T1000 (cell line): ENCODE measurements around the gene LCORL.
A peak's percentile ranks its signal among the peaks of the same experiment; 100 is the strongest.
"Not testable (repeated sequence)": the region's sequence is repeated elsewhere in the genome, so short reads cannot be mapped to it uniquely, and the experiment has no call there.

Experiments used
- DNase-seq: peaks from one replicate; lab custom pipeline; 2025; ENCODE audit warnings: mixed read lengths; lab: John Stamatoyannopoulos, UW

LCORL gene

DNA sequence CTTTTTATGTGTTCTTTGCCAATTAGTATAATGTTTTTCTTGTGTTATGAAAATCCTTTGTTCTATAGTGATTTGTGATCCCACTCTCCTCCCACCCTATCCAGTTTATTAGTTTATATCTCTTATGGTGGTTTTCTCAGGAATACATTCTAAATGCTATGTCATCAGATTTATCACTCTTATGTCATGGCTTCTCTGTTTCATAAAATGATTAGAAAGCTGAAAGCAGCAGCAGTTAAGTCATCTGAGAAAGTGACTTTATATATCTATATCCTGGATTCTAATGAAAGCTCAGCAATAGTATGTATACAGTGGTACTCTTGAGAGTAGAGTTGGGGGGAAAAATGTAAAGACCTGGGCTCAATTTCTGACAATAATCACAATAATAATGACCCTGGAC lies 169.6 kb downstream of the LCORL start:
- no peak for DNase-seq

DNA sequence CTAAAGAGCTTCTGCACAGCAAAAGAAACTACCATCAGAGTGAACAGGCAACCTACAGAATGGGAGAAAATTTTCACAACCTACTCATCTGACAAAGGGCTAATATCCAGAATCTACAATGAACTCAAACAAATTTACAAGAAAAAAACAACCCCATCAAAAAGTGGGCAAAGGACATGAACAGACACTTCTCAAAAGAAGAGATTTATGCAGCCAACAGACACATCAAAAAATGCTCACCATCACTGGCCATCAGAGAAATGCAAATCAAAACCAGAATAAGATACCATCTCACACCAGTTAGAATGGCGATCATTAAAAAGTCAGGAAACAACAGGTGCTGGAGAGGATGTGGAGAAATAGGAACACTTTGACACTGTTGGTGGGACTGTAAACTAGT lies 171.3 kb downstream of the LCORL start:
- DNase-seq = not testable (repeated sequence)

GRCh38 chr4:17846266-17846665 lies 175.3 kb downstream of the LCORL start:
- DNase-seq = no peak

GRCh38 chr4:17823871-17824669 lies 197.5 kb downstream of the LCORL start:
- no peak for DNase-seq

GRCh38 chr4:17817027-17817426 lies 204.5 kb downstream of the LCORL start:
- DNase-seq = no peak

DNA sequence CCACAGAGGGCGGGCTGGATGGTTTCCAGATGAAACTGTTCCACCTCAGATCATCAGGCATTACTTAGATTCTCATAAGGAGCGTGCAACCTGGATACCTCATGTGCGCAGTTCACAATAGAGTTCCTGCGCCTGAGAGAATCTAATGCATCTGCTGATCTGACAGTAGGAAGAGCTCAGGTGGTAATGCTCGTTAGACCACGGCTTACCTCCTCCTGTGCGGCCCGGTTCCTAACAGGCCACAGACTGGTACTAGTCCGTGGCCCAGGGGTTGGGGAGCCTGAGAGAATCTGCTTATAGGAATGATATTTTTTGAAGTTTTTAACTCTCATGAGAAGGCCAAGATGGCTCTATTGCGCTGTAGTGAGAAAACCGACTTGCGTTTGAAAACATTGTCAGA lies 205.4 kb downstream of the LCORL start:
- no peak for DNase-seq

DNA sequence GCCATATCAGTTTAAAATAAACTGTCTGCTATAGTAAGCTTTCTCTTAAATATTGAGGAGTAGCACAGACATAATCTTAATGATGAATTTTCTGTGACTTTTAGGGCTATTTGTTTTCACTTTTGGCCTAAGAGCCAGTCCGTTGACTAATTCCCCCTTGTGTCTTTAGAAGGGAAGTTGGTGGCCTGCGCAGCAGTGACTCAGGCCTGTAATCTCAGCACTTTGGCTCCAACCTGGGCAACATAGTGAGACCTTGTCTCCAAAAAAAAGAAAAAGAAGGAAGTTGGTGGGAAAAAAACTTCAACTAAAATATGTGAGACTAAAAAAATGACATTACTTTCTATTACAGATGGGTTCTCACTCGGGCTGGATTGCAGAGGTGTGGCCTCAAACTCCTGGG lies 207.4 kb downstream of the LCORL start:
- DNase-seq = no peak

DNA sequence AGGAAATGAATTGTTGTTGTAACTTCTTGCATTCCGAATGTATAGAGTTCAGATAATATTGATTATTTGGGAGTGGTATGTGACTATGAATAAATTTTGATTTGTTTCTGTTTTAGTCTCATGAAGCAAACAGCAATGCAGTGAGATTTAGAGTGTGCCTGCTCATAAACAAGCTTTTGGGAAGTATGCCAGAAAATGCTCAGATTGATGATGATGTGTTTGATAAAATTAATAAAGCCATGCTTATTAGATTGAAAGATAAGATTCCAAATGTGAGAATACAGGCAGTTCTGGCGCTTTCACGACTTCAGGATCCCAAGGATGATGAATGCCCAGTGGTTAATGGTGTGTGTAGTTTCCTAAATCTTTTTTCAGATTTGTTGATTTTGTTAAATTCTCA lies 208.8 kb downstream of the LCORL start:
- DNase-seq = no peak

DNA sequence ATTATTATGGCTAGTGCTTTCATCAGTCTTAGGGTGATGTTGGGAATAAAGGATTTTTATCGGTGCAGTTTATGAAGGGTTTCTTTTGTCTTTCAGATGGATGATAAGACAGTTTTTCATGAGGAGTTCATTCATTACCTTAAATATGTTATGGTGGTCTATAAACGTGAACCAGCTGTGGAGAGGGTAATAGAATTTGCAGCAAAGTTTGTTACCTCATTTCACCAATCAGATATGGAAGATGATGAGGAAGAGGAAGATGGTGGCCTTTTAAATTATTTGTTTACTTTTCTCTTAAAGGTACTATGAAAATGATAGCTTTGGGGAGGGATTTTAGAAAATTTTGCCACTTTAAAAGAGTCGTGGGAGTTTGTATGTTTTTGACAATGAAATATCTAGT lies 209.4 kb downstream of the LCORL start:
- DNase-seq = no peak

DNA sequence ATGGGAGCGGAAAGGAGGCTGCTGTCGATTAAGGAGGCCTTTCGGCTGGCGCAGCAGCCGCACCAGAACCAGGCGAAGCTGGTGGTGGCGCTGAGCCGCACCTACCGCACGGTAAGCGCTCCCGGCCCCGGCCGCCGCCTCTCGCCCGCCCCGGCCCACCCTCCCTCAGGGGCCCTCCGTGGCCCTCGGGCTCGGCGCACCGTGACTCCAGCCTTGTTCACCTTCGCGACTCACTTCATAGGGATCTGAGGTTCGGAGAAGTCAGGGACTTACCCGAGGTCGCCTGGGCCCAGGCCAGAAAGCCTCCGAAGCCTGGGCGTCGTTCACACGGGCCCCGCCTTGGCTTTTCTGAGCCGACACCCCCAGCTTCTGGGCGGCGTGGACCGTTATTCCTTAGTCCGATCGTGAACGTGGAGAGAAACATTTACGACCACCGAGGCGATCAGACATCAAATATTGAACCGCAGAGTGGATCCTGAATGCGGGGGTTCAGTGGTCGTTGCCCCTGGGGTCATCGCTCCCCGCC lies 210.4 kb downstream of the LCORL start:
- DNase-seq = no peak

DNA sequence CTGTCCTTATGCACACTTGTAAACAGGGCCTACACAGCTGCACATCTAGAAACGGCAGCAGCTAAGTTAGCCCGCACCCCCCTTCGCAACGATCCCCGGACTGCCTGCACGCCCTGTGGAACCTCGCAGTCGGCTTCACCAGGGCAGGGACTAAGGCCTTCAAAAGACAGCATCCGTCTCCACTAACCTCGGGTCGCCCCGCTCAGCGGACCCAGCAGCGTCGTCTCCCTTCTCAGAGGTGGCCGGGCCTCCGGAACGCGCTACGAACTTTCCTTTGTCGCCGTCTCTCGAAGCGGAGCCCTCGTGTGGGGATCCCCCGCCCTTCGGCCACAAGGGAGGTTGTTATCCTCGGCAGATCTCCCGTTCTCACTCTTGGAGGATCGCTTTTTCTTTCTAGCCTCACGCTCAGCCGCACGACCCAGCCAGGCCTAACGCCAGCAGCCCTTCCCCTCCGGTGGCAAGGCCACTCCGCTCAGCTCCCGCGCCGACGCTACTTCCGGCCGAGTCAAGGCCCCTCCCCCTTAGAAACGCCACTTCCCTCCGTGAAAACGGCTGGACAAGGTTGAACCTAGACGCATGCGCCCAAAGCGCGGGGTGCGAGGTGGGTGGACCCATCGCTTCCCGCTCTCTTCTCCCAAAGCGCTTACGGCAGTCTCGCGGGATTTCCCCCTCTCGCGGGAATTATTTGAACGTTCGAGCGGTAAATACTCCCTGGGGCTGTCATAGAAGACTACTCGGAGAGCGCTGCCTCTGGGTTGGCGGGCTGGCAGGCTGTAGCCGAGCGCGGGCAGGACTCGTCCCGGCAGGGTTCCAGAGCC lies 211.1 kb downstream of the LCORL start, which contains the start of the genes DCAF16 and NCAPG:
DCAF16 (minus strand) TSS at position 498 of the 818 bp plus-strand sequence. CDS start 6,616 bp downstream, outside the sequence.
NCAPG (plus strand) TSS at position 720 of the 818 bp plus-strand sequence. CDS start 99 bp downstream, outside the sequence.
- DNase-seq = peak; percentile 100

DNA sequence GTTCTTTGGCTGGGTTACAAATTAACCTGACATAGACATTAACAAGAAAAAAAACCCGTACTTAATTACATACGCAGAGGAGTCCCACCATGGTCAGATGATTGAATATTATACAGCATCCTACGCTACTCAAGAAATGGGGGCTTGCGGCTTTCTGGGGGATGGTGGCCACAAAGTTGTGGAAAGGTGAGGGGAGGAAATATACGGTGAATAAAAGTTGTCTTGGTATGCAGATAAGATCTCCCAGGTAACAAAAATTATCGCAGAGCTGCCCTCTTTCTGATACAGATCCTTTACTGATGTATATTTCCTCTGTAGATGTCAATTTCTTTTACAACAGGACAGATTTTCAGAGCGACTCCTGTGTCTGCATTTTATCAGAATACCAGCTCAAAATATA lies 211.9 kb downstream of the LCORL start:
- no peak for DNase-seq

DNA sequence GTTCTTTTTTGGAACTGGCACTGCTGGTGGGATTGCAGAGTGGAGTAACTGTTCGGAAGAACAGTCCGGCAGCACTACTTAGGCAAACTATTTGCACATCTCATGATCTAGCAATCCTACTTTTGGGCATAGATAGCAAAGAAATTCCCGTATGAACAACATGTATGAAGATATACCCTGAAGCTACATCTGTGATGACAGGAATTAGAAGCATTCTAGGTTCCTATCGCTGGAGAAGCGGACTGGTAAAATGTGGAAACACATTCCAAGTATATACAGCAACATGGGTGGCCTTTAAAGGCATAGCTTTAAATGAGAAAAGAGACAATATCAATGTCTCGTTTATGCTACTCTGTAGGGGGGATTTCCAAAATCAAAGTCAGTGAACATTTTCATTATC lies 214.1 kb downstream of the LCORL start:
- no peak for DNase-seq

DNA sequence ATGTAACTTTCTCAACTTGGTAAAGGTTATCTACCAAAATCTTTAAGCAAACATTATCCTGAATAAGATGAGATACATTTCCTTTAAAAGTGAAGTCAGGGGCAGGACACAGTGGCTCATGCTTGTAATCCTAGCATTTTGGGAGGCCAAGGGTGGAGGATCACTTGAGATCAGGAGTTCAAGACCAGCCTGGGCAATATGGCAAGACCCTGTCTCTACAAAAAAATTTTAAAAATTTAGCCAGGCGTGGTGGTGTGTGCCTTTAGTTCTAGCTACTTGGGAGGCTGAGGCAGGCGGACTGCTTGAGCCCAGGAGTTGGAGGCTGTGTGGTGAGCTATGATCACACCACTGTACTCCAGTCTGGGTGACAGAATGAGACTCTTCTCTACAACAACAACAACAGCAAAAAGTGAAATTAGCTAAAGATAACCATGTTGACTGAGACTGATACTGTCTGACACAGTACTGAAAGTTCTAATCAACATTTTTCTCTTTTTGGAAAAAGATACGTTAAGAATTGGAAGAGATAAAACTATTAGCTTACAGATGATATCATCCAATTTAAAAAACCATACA lies 215.9 kb downstream of the LCORL start:
- DNase-seq = no peak

DNA sequence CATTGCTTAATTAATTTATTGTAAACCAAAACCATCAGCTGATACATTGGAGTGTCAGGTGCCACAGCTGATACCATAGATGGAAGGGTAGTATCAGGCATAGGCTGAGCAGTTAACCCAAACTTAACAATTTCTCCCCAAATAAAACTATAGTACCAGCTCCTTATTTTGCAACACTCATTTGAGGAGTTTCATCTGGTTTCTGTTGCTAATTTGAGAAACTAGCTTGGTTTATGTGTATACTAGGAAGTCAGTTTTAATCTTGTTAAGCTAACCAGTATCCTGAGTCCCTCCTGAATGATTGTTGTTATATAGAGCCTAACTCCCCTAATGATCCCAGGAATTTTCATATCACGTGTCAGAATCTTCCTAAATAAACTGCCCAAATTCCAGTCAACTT lies 223.7 kb downstream of the LCORL start:
- DNase-seq = no peak

GRCh38 chr4:17794730-17795129 lies 226.8 kb downstream of the LCORL start:
- DNase-seq = no peak
